HuH-7 (cell line): ENCODE results near the gene QARS1.

Experiments used
- DNase-seq: peaks from one replicate; pipeline ENCODE4 v3.0.0; 2011; ENCODE audit warnings: low spot score

The QARS1 gene

GRCh38 chr3:49120438-49121131 lies 16.0 kb upstream of the QARS1 start, which contains the start of gene USP19:
Gene USP19 (minus strand): TSS chr3:49120823. CDS start chr3:49119145, 1,678 bp downstream.
- DNase-seq: peak; percentile 99

- DNase-seq: peak; percentile 33
Observed at GRCh38 chr3:49120096-49120437, 15.5 kb upstream of the QARS1 start.

GRCh38 chr3:49119439-49119838 lies 14.9 kb upstream of the QARS1 start:
- DNase-seq: no peak

GRCh38 chr3:49119036-49119435 lies 14.5 kb upstream of the QARS1 start:
- DNase-seq: no peak

- DNase-seq: no peak
Observed at GRCh38 chr3:49112262-49112661, 7.7 kb upstream of the QARS1 start.

- DNase-seq: no peak
Observed at GRCh38 chr3:49111347-49111746, 6.8 kb upstream of the QARS1 start.

GRCh38 chr3:49110780-49111179 lies 6.2 kb upstream of the QARS1 start:
- no peak for DNase-seq

GRCh38 chr3:49108346-49108745 lies 3.8 kb upstream of the QARS1 start:
- DNase-seq: no peak

- DNase-seq: no peak
Observed at GRCh38 chr3:49104052-49104426, 518 bp downstream of the QARS1 start.

- DNase-seq: no peak
Observed at GRCh38 chr3:49100046-49100615, 4.4 kb downstream of the QARS1 start.

GRCh38 chr3:49098910-49099630 lies 5.5 kb downstream of the QARS1 start:
- DNase-seq: no peak

GRCh38 chr3:49098429-49098828 lies 6.1 kb downstream of the QARS1 start:
- DNase-seq: no peak

GRCh38 chr3:49093853-49094767 lies 10.4 kb downstream of the QARS1 start, which contains the start of gene QRICH1:
Gene QRICH1 (minus strand): TSS chr3:49094071. CDS start chr3:49077017, 17,054 bp downstream.
- DNase-seq: peak; percentile 91

- DNase-seq: peak; percentile 77
Observed at GRCh38 chr3:49092938-49093852, 11.4 kb downstream of the QARS1 start.

- DNase-seq: no peak
Observed at GRCh38 chr3:49081429-49081828, 23.1 kb downstream of the QARS1 start.

- DNase-seq: no peak
Observed at GRCh38 chr3:49079270-49079669, 25.3 kb downstream of the QARS1 start.

- DNase-seq: no peak
Observed at GRCh38 chr3:49076646-49077045, 27.9 kb downstream of the QARS1 start.

GRCh38 chr3:49076116-49076515 lies 28.4 kb downstream of the QARS1 start:
- DNase-seq: no peak

GRCh38 chr3:49058011-49058410 lies 46.5 kb downstream of the QARS1 start:
- no peak for DNase-seq

GRCh38 chr3:49057268-49057667 lies 47.3 kb downstream of the QARS1 start:
- DNase-seq: no peak

GRCh38 chr3:49054344-49054862 lies 50.2 kb downstream of the QARS1 start:
- no peak for DNase-seq
